ENCODE results near the gene MRPL4. TPM values are rescaled to one million over a fixed set of nuclear protein-coding genes. Genes with fewer than 3 reads are reported as not detected.

The MRPL4 gene
- total RNA-seq, 1 experiment from 2014 or later = 112 TPM

DNA sequence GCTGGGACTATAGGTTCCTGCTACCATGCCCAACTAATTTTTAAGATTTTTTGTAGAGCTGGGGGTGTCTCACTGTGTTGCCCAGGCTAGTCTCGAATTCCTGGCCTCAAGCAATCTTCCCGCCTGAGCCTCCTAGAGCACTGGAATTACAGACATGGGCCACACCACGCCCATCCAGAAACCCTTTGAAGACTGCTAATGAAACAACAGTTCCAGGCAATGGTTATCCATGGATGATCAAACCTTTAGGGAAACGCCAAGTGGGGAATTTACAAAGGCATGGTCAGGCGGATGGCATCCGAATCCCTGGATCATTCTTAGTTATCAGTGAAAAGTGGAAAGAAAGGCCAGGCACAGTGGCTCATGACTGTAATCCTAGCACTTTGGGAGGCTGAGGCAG lies 40.3 kb upstream of the MRPL4 start:
- ATAC-seq (no peak), DNase-seq (ENCODE audit: low spot score) (no peak)
- Mint-ChIP-seq H3K27ac (no peak overlapping the region), H3K4me1 (no peaks in the 10 kb centered on the region), H3K4me3 (no peak overlapping the region), H3K36me3 (no peaks in the 10 kb centered on the region; the same call in 1 of the 2 replicates), H3K27me3 (ENCODE audit: low read depth) (no peaks in the 10 kb centered on the region; the same call in 1 of the 2 replicates), H3K9me3 (peaks cover 10% of the 10 kb centered on the region)
- ChIA-PET POLR2A (no interaction called here), CTCF (interaction anchor here (1.2 kb wide), 1 partner anchor 17 kb away, joined by 6 read pairs; no protein-coding TSS in a partner anchor)
- TF ChIP-seq, protein P1, sequence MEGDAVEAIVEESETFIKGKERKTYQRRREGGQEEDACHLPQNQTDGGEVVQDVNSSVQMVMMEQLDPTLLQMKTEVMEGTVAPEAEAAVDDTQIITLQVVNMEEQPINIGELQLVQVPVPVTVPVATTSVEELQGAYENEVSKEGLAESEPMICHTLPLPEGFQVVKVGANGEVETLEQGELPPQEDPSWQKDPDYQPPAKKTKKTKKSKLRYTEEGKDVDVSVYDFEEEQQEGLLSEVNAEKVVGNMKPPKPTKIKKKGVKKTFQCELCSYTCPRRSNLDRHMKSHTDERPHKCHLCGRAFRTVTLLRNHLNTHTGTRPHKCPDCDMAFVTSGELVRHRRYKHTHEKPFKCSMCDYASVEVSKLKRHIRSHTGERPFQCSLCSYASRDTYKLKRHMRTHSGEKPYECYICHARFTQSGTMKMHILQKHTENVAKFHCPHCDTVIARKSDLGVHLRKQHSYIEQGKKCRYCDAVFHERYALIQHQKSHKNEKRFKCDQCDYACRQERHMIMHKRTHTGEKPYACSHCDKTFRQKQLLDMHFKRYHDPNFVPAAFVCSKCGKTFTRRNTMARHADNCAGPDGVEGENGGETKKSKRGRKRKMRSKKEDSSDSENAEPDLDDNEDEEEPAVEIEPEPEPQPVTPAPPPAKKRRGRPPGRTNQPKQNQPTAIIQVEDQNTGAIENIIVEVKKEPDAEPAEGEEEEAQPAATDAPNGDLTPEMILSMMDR (IDR thresholded peaks at IDR 0.05) = no peak
- TF ChIP-seq ZNF121 (CRISPR knock-in tag; IDR thresholded peaks at IDR 0.05) (peak; percentile 17; the same call in 1 of the 2 replicates), GABPB1 (CRISPR knock-in tag; IDR thresholded peaks at IDR 0.05) (no peak), FOXP1 (CRISPR knock-in tag; IDR thresholded peaks at IDR 0.05; ENCODE audit: borderline replicate concordance) (no peak)

DNA sequence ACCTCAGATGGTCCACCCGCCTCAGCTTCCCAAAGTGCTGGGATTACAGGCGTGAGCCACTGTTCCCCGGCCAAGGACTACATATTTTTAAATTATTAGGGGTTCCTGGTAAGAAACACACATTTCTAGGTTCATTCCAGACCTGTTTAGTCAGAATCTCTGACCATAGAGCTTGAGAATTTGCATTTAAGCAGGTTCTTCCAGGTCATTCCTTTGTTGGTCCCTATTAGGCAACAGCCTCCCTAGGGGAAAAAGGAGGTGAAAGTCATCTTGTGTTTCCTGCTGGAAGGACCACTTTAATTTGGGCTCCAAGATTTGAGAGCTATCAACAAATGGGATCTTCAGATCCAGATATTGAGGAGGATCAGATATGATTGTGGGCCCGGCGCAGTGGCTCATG lies 37.2 kb upstream of the MRPL4 start:
- no peaks in the 10 kb centered on the region for H3K9me3 Mint-ChIP-seq
- no peak for DNase-seq (ENCODE audit: low spot score)
- no peak overlapping the region for H3K27ac Mint-ChIP-seq
- no peak overlapping the region for H3K4me3 Mint-ChIP-seq
- H3K4me1 Mint-ChIP-seq = no peaks in the 10 kb centered on the region
- no peak for ATAC-seq
- POLR2A ChIA-PET = interaction anchor here (0.6 kb wide), 1 partner anchor 94 kb away, joined by 4 read pairs; no protein-coding TSS in a partner anchor
- no peaks in the 10 kb centered on the region for H3K36me3 Mint-ChIP-seq
- no peaks in the 10 kb centered on the region for H3K27me3 Mint-ChIP-seq (ENCODE audit: low read depth)
- TF ChIP-seq, protein P2, sequence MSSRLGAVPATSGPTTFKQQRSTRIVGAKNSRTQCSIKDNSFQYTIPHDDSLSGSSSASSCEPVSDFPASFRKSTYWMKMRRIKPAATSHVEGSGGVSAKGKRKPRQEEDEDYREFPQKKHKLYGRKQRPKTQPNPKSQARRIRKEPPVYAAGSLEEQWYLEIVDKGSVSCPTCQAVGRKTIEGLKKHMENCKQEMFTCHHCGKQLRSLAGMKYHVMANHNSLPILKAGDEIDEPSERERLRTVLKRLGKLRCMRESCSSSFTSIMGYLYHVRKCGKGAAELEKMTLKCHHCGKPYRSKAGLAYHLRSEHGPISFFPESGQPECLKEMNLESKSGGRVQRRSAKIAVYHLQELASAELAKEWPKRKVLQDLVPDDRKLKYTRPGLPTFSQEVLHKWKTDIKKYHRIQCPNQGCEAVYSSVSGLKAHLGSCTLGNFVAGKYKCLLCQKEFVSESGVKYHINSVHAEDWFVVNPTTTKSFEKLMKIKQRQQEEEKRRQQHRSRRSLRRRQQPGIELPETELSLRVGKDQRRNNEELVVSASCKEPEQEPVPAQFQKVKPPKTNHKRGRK (CRISPR knock-in tag; IDR thresholded peaks at IDR 0.05; ENCODE audit: borderline replicate concordance) = no peak
- TF ChIP-seq, protein P3, sequence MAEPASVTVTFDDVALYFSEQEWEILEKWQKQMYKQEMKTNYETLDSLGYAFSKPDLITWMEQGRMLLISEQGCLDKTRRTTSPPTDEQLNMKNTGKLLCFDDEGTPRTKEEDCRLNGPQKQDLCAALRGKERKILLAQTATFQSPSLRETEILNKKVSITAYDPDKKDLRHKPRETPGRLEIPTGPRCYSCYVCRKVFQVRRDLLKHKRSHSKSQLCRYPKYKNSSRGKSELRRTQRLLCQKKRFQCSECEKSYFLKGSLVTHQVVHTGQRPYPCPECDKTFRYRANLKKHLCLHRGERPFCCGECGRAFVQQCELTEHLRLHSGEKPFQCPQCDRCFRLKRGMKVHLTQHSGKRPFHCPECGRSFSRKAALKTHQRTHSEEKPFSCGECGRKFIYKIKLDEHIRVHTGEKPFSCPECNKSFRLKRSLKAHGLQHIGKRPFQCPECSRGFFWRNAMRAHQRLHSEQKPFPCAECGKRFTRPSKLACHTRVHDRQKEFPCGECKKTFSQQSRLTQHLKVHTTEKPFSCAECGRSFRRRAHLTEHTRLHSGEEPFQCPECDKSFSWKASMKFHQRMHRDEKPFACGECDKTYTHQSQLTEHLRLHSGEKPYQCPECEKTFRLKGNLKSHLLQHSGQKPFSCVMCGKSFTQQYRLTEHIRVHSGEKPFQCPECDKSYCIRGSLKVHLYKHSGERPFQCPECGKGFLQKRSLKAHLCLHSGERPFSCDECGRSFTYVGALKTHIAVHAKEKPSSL (CRISPR knock-in tag; conservative IDR thresholded peaks at IDR 0.05) = no peak
- TF ChIP-seq ZNF263 (CRISPR knock-in tag; IDR thresholded peaks at IDR 0.05; ENCODE audit: low read depth) = no peak
- TF ChIP-seq RELA (CRISPR knock-in tag; IDR thresholded peaks at IDR 0.05; ENCODE audit: borderline replicate concordance) = no peak
- CTCF ChIA-PET = interaction anchor here (1.7 kb wide), 1 partner anchor 35 kb away, joined by 9 read pairs; no protein-coding TSS in a partner anchor

DNA sequence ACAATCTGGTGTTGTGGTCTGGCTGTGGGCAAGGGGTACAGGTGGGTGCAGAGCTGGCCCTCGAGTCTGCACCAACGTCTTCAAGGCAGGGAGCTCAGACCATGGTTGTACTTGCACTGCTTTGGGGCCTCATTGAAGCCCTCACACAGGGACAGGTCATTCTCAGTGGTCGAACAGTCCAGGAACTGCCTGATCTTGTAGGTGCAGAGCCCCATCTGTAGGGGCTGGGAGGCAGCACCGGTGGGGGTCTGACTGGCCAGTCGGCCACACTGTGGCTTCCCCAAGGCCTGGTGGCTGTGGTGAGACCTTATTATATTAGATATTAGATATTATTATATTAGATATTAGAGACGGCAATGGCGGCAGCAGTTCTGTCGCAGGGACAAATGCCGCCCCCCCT lies 34.9 kb upstream of the MRPL4 start:
- peaks cover 4% of the 10 kb centered on the region; the same call in 1 of the 2 replicates for H3K9me3 Mint-ChIP-seq
- ATAC-seq = no peak
- DNase-seq (ENCODE audit: low spot score) = no peak
- TF ChIP-seq GTF2I (CRISPR knock-in tag; conservative IDR thresholded peaks at IDR 0.05) = no peak
- TF ChIP-seq, protein P4, sequence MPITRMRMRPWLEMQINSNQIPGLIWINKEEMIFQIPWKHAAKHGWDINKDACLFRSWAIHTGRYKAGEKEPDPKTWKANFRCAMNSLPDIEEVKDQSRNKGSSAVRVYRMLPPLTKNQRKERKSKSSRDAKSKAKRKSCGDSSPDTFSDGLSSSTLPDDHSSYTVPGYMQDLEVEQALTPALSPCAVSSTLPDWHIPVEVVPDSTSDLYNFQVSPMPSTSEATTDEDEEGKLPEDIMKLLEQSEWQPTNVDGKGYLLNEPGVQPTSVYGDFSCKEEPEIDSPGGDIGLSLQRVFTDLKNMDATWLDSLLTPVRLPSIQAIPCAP (CRISPR knock-in tag; IDR thresholded peaks at IDR 0.05) = no peak
- H3K4me3 Mint-ChIP-seq = no peak overlapping the region
- CTCF ChIA-PET = interaction anchor here (0.6 to 0.8 kb wide), 3 partner anchors 11 to 1978 kb away, joined by 3 to 4 read pairs (median 3); no protein-coding TSS in a partner anchor
- no peaks in the 10 kb centered on the region for H3K36me3 Mint-ChIP-seq
- POLR2A ChIA-PET = interaction anchor here (0.6 kb wide), 1 partner anchor 32 kb away, joined by 4 read pairs; no protein-coding TSS in a partner anchor
- H3K27ac Mint-ChIP-seq = no peak overlapping the region
- no peaks in the 10 kb centered on the region for H3K27me3 Mint-ChIP-seq (ENCODE audit: low read depth)
- H3K4me1 Mint-ChIP-seq = no peaks in the 10 kb centered on the region

DNA sequence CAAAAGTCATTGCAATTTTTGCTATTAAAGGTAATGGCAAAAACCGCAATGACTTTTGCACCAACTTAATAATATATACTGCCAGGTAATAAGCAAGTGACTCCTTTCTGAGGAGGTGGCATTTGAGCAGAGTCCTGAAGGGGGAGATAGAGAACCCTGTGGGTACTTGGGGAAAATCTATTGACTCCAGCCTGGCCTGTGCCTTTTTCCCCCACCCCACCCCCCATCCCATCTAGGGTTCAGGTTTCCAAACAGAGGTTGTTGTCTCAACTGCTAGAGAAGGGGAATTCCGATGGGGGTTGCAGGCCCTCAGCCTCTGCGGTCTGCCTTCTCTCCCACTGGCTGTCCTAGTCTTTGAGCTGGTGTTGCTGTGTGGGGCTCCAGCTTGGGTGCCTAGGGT lies 32.3 kb upstream of the MRPL4 start:
- Mint-ChIP-seq H3K27ac (no peak overlapping the region), H3K36me3 (peaks cover 8% of the 10 kb centered on the region), H3K4me3 (no peak overlapping the region), H3K9me3 (peaks cover 4% of the 10 kb centered on the region; the same call in 1 of the 2 replicates), H3K27me3 (ENCODE audit: low read depth) (no peaks in the 10 kb centered on the region), H3K4me1 (no peaks in the 10 kb centered on the region)
- peak; percentile 89 for ATAC-seq
- CTCF ChIA-PET = interaction anchor here (0.6 to 2.4 kb wide), 22 partner anchors 9 to 197 kb away, joined by 3 to 20 read pairs (median 4); partner anchors contain the start of genes ICAM1, ICAM5 and S1PR2
- POLR2A ChIA-PET = interaction anchor here (0.5 to 1.0 kb wide), 2 partner anchors 12 to 100 kb away, joined by 4 to 5 read pairs; partner anchors contain the start of gene EIF3G
- DNase-seq (ENCODE audit: low spot score) = peak; percentile 57
- TF ChIP-seq, protein P1 (IDR thresholded peaks at IDR 0.05) = 0 out of 2 replicates have a peak, but pooled peaks have one; percentile 22
- no peak for TF ChIP-seq SP1 (CRISPR knock-in tag; conservative IDR thresholded peaks at IDR 0.05)
- TF ChIP-seq, protein P5, sequence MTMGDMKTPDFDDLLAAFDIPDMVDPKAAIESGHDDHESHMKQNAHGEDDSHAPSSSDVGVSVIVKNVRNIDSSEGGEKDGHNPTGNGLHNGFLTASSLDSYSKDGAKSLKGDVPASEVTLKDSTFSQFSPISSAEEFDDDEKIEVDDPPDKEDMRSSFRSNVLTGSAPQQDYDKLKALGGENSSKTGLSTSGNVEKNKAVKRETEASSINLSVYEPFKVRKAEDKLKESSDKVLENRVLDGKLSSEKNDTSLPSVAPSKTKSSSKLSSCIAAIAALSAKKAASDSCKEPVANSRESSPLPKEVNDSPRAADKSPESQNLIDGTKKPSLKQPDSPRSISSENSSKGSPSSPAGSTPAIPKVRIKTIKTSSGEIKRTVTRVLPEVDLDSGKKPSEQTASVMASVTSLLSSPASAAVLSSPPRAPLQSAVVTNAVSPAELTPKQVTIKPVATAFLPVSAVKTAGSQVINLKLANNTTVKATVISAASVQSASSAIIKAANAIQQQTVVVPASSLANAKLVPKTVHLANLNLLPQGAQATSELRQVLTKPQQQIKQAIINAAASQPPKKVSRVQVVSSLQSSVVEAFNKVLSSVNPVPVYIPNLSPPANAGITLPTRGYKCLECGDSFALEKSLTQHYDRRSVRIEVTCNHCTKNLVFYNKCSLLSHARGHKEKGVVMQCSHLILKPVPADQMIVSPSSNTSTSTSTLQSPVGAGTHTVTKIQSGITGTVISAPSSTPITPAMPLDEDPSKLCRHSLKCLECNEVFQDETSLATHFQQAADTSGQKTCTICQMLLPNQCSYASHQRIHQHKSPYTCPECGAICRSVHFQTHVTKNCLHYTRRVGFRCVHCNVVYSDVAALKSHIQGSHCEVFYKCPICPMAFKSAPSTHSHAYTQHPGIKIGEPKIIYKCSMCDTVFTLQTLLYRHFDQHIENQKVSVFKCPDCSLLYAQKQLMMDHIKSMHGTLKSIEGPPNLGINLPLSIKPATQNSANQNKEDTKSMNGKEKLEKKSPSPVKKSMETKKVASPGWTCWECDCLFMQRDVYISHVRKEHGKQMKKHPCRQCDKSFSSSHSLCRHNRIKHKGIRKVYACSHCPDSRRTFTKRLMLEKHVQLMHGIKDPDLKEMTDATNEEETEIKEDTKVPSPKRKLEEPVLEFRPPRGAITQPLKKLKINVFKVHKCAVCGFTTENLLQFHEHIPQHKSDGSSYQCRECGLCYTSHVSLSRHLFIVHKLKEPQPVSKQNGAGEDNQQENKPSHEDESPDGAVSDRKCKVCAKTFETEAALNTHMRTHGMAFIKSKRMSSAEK (CRISPR knock-in tag; IDR thresholded peaks at IDR 0.05; ENCODE audit: borderline replicate concordance) = no peak

All from WTC11 (cell line).